ENCODE results near the gene TRIM43.

DNA sequence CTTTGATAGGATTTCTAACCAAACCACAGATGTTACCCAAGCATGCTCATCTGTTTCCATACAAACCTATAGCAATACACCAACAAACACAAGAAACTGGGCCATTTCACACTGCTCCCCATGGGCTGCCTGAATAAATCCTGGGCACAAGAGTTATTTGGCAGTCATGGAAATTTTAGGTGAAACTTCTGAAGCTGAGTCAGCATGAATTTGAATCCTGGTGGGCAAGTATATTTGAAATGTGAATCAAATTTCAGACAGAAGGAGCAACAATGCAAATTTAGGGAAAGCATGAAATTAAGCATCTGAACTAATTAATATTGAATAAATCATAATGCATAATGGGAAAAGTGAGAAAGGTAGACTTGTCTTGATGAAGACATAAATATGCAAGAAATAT is 15.9 kb upstream of the TRIM43 start:
- TF ChIP-seq CTCF (conservative IDR thresholded peaks at IDR 0.05; ENCODE audit: low read depth, low read length) (no peak), POLR2A (IDR thresholded peaks at IDR 0.05; ENCODE audit: low read depth, low read length) (no peak), USF2 (IDR thresholded peaks at IDR 0.05; ENCODE audit: low read depth, low read length) (no peak), MAFK (IDR thresholded peaks at IDR 0.05; ENCODE audit: low read depth, low read length) (peak; percentile 82), RCOR1 (IDR thresholded peaks at IDR 0.05; ENCODE audit: insufficient replicate concordance, low read length) (no peak), CHD1 (IDR thresholded peaks at IDR 0.05; ENCODE audit: low read depth, low read length) (no peak)

Measured in IMR-90 (cell line).